Islet of Langerhans (tissue), 1 donor: ENCODE data around the gene SYT9.

Experiments
- FAIRE-seq: peaks from one replicate; lab custom pipeline; 2011; peaks lifted over from hg19 to GRCh38; lab: Jason Lieb, UNC

The SYT9 gene

GRCh38 chr11:7251836-7252682 is at the start of gene SYT9:
TSS of gene SYT9 (plus strand) at chr11:7251904. CDS start at chr11:7252187, 283 bp downstream.
- FAIRE-seq, result no peak

- FAIRE-seq, result no peak
Observed at GRCh38 chr11:7202412-7202811, 49.3 kb upstream of the SYT9 start.

GRCh38 chr11:7204778-7205177 is 46.9 kb upstream of the SYT9 start:
- no peak for FAIRE-seq

- FAIRE-seq, result no peak
Observed at GRCh38 chr11:7208391-7208790, 43.3 kb upstream of the SYT9 start.

- no peak for FAIRE-seq
Observed at GRCh38 chr11:7219491-7219890, 32.2 kb upstream of the SYT9 start.

GRCh38 chr11:7220636-7221035 is 31.1 kb upstream of the SYT9 start:
- FAIRE-seq, result no peak

- no peak for FAIRE-seq
Observed at GRCh38 chr11:7222619-7223018, 29.1 kb upstream of the SYT9 start.

- FAIRE-seq, result no peak
Observed at GRCh38 chr11:7239877-7240276, 11.8 kb upstream of the SYT9 start.

- FAIRE-seq, result no peak
Observed at GRCh38 chr11:7245341-7245740, 6.4 kb upstream of the SYT9 start.

- no peak for FAIRE-seq
Observed at GRCh38 chr11:7246179-7246578, 5.5 kb upstream of the SYT9 start.

- FAIRE-seq, result no peak
Observed at GRCh38 chr11:7250166-7250565, 1.5 kb upstream of the SYT9 start.

- FAIRE-seq, result no peak
Observed at GRCh38 chr11:7251487-7251835, 243 bp upstream of the SYT9 start.

GRCh38 chr11:7252683-7253213 is 1.0 kb downstream of the SYT9 start:
- FAIRE-seq, result no peak

- no peak for FAIRE-seq
Observed at GRCh38 chr11:7253800-7254199, 2.1 kb downstream of the SYT9 start.

- no peak for FAIRE-seq
Observed at GRCh38 chr11:7254731-7255291, 3.1 kb downstream of the SYT9 start.

GRCh38 chr11:7256943-7257342 is 5.2 kb downstream of the SYT9 start:
- FAIRE-seq, result no peak

GRCh38 chr11:7257724-7258123 is 6.0 kb downstream of the SYT9 start:
- FAIRE-seq, result no peak

GRCh38 chr11:7261578-7261977 is 9.9 kb downstream of the SYT9 start:
- FAIRE-seq, result no peak

- no peak for FAIRE-seq
Observed at GRCh38 chr11:7262672-7263071, 11.0 kb downstream of the SYT9 start.

GRCh38 chr11:7263842-7264241 is 12.1 kb downstream of the SYT9 start:
- no peak for FAIRE-seq

- no peak for FAIRE-seq
Observed at GRCh38 chr11:7268758-7269157, 17.1 kb downstream of the SYT9 start.

- FAIRE-seq, result peak; percentile 5
Observed at GRCh38 chr11:7270233-7270865, 18.6 kb downstream of the SYT9 start.

- FAIRE-seq, result no peak
Observed at GRCh38 chr11:7272373-7272772, 20.7 kb downstream of the SYT9 start.
